Gastroesophageal sphincter (tissue), 3 donors: ENCODE data around the gene APOL6.

Source experiments
- CTCF ChIP-seq, 4 experiments: fragments of 200-600 bp in 2 of 4; fragments of 450-650 bp in 2 of 4; sonication (generic) in 1 of 4; IDR thresholded peaks; one replicate each; pipeline ENCODE4 v1.5.1; 2017 to 2019; ENCODE audit warnings: antibody characterized with exemption in 4 of 4, mild to moderate bottlenecking in 2 of 4, moderate library complexity in 2 of 4
- EP300 ChIP-seq: sonication (generic); formaldehyde crosslinking; IDR thresholded peaks from one replicate; pipeline ENCODE4 v1.6.1; 2017; ENCODE audit warnings: antibody characterized with exemption, mild to moderate bottlenecking
- POLR2A ChIP-seq, 2 donors: fragments of 450-650 bp; IDR thresholded peaks; one replicate each; pipeline ENCODE4 v1.6.1; 2017; ENCODE audit warnings: antibody characterized with exemption in 2 of 2, mild to moderate bottlenecking in 2 of 2, moderate library complexity in 1 of 2

GRCh38 chr22:35610741-35611140 lies 37.5 kb upstream of the APOL6 start:
- TF ChIP-seq EP300 (no peak), CTCF (IDR thresholded peaks at IDR 0.05) (no peak), POLR2A (IDR thresholded peaks at IDR 0.05) (no peak)
